H9 (cell line): ENCODE results near the gene POU2F3. TPM values are rescaled to one million over a fixed set of nuclear protein-coding genes. Genes with fewer than 3 reads are reported as not detected.

Source experiments
- DNase-seq: peaks from one replicate; pipeline ENCODE4 v3.0.0-alpha.2; 2017
- H2AFZ ChIP-seq: one replicate; pipeline ENCODE4 v1.6.1; 2013; ENCODE audit warnings: mild to moderate bottlenecking, low read length, control low read depth, moderate library complexity
- H2AK5ac ChIP-seq: 2 replicates; pipeline ENCODE4 v1.6.1; 2013; ENCODE audit warnings: low read length, control low read depth, mixed read lengths; ENCODE audit not compliant: insufficient read length
- H2BK120ac ChIP-seq: one replicate; pipeline ENCODE4 v1.6.1; 2013; ENCODE audit warnings: low read depth, mild to moderate bottlenecking, low read length, control low read depth, inconsistent platforms; ENCODE audit not compliant: poor library complexity, severe bottlenecking
- H2BK12ac ChIP-seq: 2 replicates; pipeline ENCODE4 v1.6.1; 2013; ENCODE audit warnings: low read length, control low read depth, mixed read lengths, low read depth; ENCODE audit not compliant: insufficient read length
- H2BK15ac ChIP-seq: 2 replicates; pipeline ENCODE4 v1.6.1; 2013; ENCODE audit warnings: low read depth, low read length, control low read depth
- H2BK20ac ChIP-seq: one replicate; pipeline ENCODE4 v1.6.1; 2013; ENCODE audit warnings: low read depth, mild to moderate bottlenecking, low read length, control low read depth, inconsistent platforms; ENCODE audit not compliant: poor library complexity, severe bottlenecking
- H2BK5ac ChIP-seq: 2 replicates; pipeline ENCODE4 v1.6.1; 2013; ENCODE audit warnings: low read length, control low read depth, mixed read lengths; ENCODE audit not compliant: insufficient read length
- H3K14ac ChIP-seq: 2 replicates; pipeline ENCODE4 v1.6.1; 2013; ENCODE audit warnings: low read length, control low read depth; ENCODE audit not compliant: insufficient read depth
- H3K18ac ChIP-seq: 2 replicates; pipeline ENCODE4 v1.6.1; 2013; ENCODE audit warnings: low read depth, mild to moderate bottlenecking, mixed read lengths, low read length, control low read depth; ENCODE audit not compliant: insufficient read length
- H3K23ac ChIP-seq: 2 replicates; pipeline ENCODE4 v1.6.1; 2013; ENCODE audit warnings: low read length, control low read depth, mixed read lengths, low read depth; ENCODE audit not compliant: insufficient read length
- H3K23me2 ChIP-seq: 2 replicates; pipeline ENCODE4 v1.6.1; 2013; ENCODE audit warnings: low read depth, mild to moderate bottlenecking, mixed read lengths, low read length, control low read depth; ENCODE audit not compliant: insufficient read length, poor library complexity, severe bottlenecking
- H3K27ac ChIP-seq: 2 replicates; pipeline ENCODE4 v1.5.1; 2013; ENCODE audit warnings: low read length, control low read depth, mixed read lengths, low read depth; ENCODE audit not compliant: insufficient read length
- H3K27me3 ChIP-seq: 2 replicates; pipeline ENCODE4 v1.6.1; 2013; ENCODE audit warnings: low read length, control low read depth, inconsistent platforms; ENCODE audit not compliant: insufficient read depth
- H3K4ac ChIP-seq: 2 replicates; pipeline ENCODE4 v1.6.1; 2013; ENCODE audit warnings: low read depth, mild to moderate bottlenecking, control low read depth, inconsistent platforms, low read length, moderate library complexity
- H3K4me1 ChIP-seq: 2 replicates; pipeline ENCODE4 v1.6.1; 2013; ENCODE audit warnings: low read length, control low read depth, inconsistent platforms; ENCODE audit not compliant: insufficient read depth
- H3K4me2 ChIP-seq: 2 replicates; pipeline ENCODE4 v1.6.1; 2013; ENCODE audit warnings: low read length, control low read depth, mixed read lengths; ENCODE audit not compliant: insufficient read length, insufficient read depth
- H3K56ac ChIP-seq: 2 replicates; pipeline ENCODE4 v1.6.1; 2013; ENCODE audit warnings: low read depth, mild to moderate bottlenecking, mixed read lengths, low read length, control low read depth; ENCODE audit not compliant: insufficient read length
- H3K79me1 ChIP-seq: 2 replicates; pipeline ENCODE4 v1.6.1; 2013; ENCODE audit warnings: low read depth, mild to moderate bottlenecking, moderate library complexity, low read length, control low read depth, inconsistent platforms; ENCODE audit not compliant: insufficient read depth, poor library complexity, severe bottlenecking
- H3K79me2 ChIP-seq: 2 replicates; pipeline ENCODE4 v1.6.1; 2013; ENCODE audit warnings: low read length, control low read depth, inconsistent platforms; ENCODE audit not compliant: insufficient read depth
- H3K9ac ChIP-seq: 2 replicates; pipeline ENCODE4 v1.6.1; 2013; ENCODE audit warnings: low read length, control low read depth, mixed read lengths; ENCODE audit not compliant: insufficient read length; ENCODE audit errors: extremely low read depth
- H3K9me3 ChIP-seq: one replicate; pipeline ENCODE4 v1.6.1; 2013; ENCODE audit warnings: low read depth, low read length, inconsistent platforms; ENCODE audit not compliant: control insufficient read depth
- H3T11ph ChIP-seq: one replicate; pipeline ENCODE4 v1.6.1; 2013; ENCODE audit warnings: mild to moderate bottlenecking, low read length, control low read depth, inconsistent platforms
- H4K20me1 ChIP-seq: one replicate; pipeline ENCODE4 v1.6.1; 2013; ENCODE audit not compliant: control insufficient read depth, insufficient read length, insufficient read depth
- H4K5ac ChIP-seq: 2 replicates; pipeline ENCODE4 v1.6.1; 2013; ENCODE audit warnings: low read depth, mild to moderate bottlenecking, mixed read lengths, low read length, control low read depth; ENCODE audit not compliant: insufficient read length
- H4K8ac ChIP-seq: replicated peaks from 2 replicates; pipeline ENCODE4 v1.6.1; 2013; ENCODE audit warnings: low read length, control low read depth, mixed read lengths, low read depth; ENCODE audit not compliant: insufficient read length
- H4K91ac ChIP-seq: 2 replicates; pipeline ENCODE4 v1.6.1; 2013; ENCODE audit warnings: low read depth, mild to moderate bottlenecking, moderate library complexity, mixed read lengths, low read length, control low read depth; ENCODE audit not compliant: insufficient read length
- H3K27ac Mint-ChIP-seq, 3 experiments: 2 replicates in 2 of 3; 3 replicates in 1 of 3; pipeline ENCODE4 v1.8.0; 2020 to 2021; ENCODE audit warnings: mixed read lengths in 3 of 3, mild to moderate bottlenecking in 1 of 3, moderate library complexity in 1 of 3
- H3K27me3 Mint-ChIP-seq: 2 replicates; pipeline ENCODE4 v1.8.0; 2021; ENCODE audit warnings: low read depth, mild to moderate bottlenecking, moderate library complexity, mixed read lengths
- H3K36me3 Mint-ChIP-seq, 3 experiments: 2 replicates in 2 of 3; 3 replicates in 1 of 3; pipeline ENCODE4 v1.8.0; 2020 to 2021; ENCODE audit warnings: low read depth in 3 of 3, mixed read lengths in 3 of 3; ENCODE audit not compliant: insufficient read depth in 1 of 3
- H3K4me1 Mint-ChIP-seq, 2 experiments: 2 replicates each; pipeline ENCODE4 v1.8.0; 2020; ENCODE audit warnings: mixed read lengths in 2 of 2
- H3K4me3 Mint-ChIP-seq, 2 experiments: 2 replicates in 1 of 2; 3 replicates in 1 of 2; pipeline ENCODE4 v1.8.0; 2020 to 2021; ENCODE audit warnings: mild to moderate bottlenecking in 2 of 2, mixed read lengths in 2 of 2, moderate library complexity in 1 of 2
- H3K9me3 Mint-ChIP-seq, 2 experiments: 2 replicates in 1 of 2; 3 replicates in 1 of 2; pipeline ENCODE4 v1.8.0; 2020; ENCODE audit warnings: mild to moderate bottlenecking in 2 of 2, mixed read lengths in 2 of 2, moderate library complexity in 1 of 2
- WGBS: extraction: QIAGEN DNeasy Blood & Tissue Kit; methylation state at CpG from one replicate; pipeline ENCODE4 v1.1.7; 2013; ENCODE audit warnings: missing lambda C conversion rate, low lambda C conversion rate, mixed read lengths; ENCODE audit not compliant: insufficient read length; ENCODE audit errors: extremely low coverage; 5-methylcytosine and 5-hydroxymethylcytosine counted together
- total RNA-seq: library from RNA; stranded (reverse); gene quantifications from 2 replicates; pipeline ENCODE4 v1.2.1, GENCODE V29; 2021
- TF ChIP-seq, protein P1 (sequence below): fragments of 200-600 bp; sonication (generic); conservative IDR thresholded peaks from 3 replicates; pipeline ENCODE4 v1.8.0; 2021; ENCODE audit warnings: antibody characterized with exemption, mild to moderate bottlenecking

Gene POU2F3
- total RNA-seq, 1 experiment from 2014 or later = 1.1 TPM

- no peaks in the 10 kb centered on the region for H3K9me3 ChIP-seq
- DNase-seq = no peak
- H3K36me3 Mint-ChIP-seq = no peaks in the 10 kb centered on the region
- H4K20me1 ChIP-seq = no peaks in the 10 kb centered on the region
- no peak overlapping the region for H3K23ac ChIP-seq
- no peak overlapping the region for H3K4me2 ChIP-seq
- H2BK120ac ChIP-seq = no peak overlapping the region
- no peak overlapping the region for H2AK5ac ChIP-seq
- no peak overlapping the region for H3K4ac ChIP-seq
- H3K9me3 Mint-ChIP-seq = no peaks in the 10 kb centered on the region
- no peaks in the 10 kb centered on the region for H3K4me1 ChIP-seq
- H4K5ac ChIP-seq = no peak overlapping the region
- TF ChIP-seq, protein P1, sequence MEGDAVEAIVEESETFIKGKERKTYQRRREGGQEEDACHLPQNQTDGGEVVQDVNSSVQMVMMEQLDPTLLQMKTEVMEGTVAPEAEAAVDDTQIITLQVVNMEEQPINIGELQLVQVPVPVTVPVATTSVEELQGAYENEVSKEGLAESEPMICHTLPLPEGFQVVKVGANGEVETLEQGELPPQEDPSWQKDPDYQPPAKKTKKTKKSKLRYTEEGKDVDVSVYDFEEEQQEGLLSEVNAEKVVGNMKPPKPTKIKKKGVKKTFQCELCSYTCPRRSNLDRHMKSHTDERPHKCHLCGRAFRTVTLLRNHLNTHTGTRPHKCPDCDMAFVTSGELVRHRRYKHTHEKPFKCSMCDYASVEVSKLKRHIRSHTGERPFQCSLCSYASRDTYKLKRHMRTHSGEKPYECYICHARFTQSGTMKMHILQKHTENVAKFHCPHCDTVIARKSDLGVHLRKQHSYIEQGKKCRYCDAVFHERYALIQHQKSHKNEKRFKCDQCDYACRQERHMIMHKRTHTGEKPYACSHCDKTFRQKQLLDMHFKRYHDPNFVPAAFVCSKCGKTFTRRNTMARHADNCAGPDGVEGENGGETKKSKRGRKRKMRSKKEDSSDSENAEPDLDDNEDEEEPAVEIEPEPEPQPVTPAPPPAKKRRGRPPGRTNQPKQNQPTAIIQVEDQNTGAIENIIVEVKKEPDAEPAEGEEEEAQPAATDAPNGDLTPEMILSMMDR = no peak
- no peak overlapping the region for H2AFZ ChIP-seq
- no peak overlapping the region for H2BK20ac ChIP-seq
- H4K8ac ChIP-seq = no peak overlapping the region
- peaks cover 11% of the 10 kb centered on the region for H3K23me2 ChIP-seq
- no peak overlapping the region for H3K14ac ChIP-seq
- no peak overlapping the region for H3K27ac ChIP-seq
- no peak overlapping the region for H2BK12ac ChIP-seq
- H3K18ac ChIP-seq = no peak overlapping the region
- H3K79me1 ChIP-seq = no peaks in the 10 kb centered on the region
- no peak overlapping the region for H2BK5ac ChIP-seq
- H3K56ac ChIP-seq = no peak overlapping the region
- no peak overlapping the region for H4K91ac ChIP-seq
- H3K4me3 Mint-ChIP-seq = no peak overlapping the region
- no peaks in the 10 kb centered on the region for H3K79me2 ChIP-seq
- H2BK15ac ChIP-seq = no peak overlapping the region
- H3K27ac Mint-ChIP-seq = no peak overlapping the region
- H3T11ph ChIP-seq = no peak overlapping the region
- H3K9ac ChIP-seq = no peak overlapping the region
- H3K27me3 Mint-ChIP-seq = peaks cover 96% of the 10 kb centered on the region
- peaks cover 66% of the 10 kb centered on the region for H3K27me3 ChIP-seq
- no CpG with 5 or more reads among the region's 13 CpGs for WGBS
- H3K4me1 Mint-ChIP-seq = peaks cover 28 to 30% of the 10 kb centered on the region in 2 experiments
Measured at GRCh38 chr11:120208001-120208441, 31.9 kb upstream of the POU2F3 start.
